HCT116 (cell line): ENCODE measurements around the gene LGALS7. TPM values are rescaled to one million over a fixed set of nuclear protein-coding genes. Genes with fewer than 3 reads are reported as not detected.

Experiments
- ATAC-seq: fragments of 200-7000 bp; cut with Tn5 transposase; 2 replicates; pipeline ENCODE4 v1.9.1; 2020; ENCODE audit warnings: mild to moderate bottlenecking, moderate library complexity
- BruUV-seq: library from RNA; stranded (reverse); fragments of 400-500 nt; replicated peaks from 2 replicates; lab custom pipeline; 2021; lab: Mats Ljungman, UMichigan
- CTCF ChIA-PET: fragments of 300-600 bp; sonication (Branson Sonifier 250); formaldehyde crosslinking; loops from one replicate; lab custom pipeline; 2021; ENCODE audit warnings: antibody characterized with exemption; lab: Charles Lee
- POLR2A ChIA-PET: fragments of 300-600, 350-600 bp; sonication (Branson Sonifier 250); formaldehyde crosslinking; loops from one replicate; lab custom pipeline; 2021; ENCODE audit warnings: antibody characterized with exemption; lab: Charles Lee
- RAD21 ChIA-PET, 2 experiments: fragments of 300-600 bp; sonication (Branson Sonifier 250); formaldehyde crosslinking; loops; one replicate each; lab custom pipeline; 2023; ENCODE audit warnings: low total read pairs in 2 of 2; ENCODE audit not compliant: uncharacterized antibody in 2 of 2, unreplicated experiment in 2 of 2, low non-redundant PET in 1 of 2; lab: Charles Lee
- DNase-seq: peaks from one replicate; pipeline ENCODE4 v3.0.0-alpha.2; 2010; ENCODE audit warnings: low read depth, low spot score
- H2AFZ ChIP-seq: fragments of 200-600 bp; shearing (Covaris generic), sonication (generic); 2 replicates; pipeline ENCODE4 v1.6.1; 2017; ENCODE audit warnings: low read depth, mixed run types, mixed read lengths, antibody characterized with exemption, low read length; ENCODE audit not compliant: poor library complexity, severe bottlenecking
- H3K27ac ChIP-seq: 2 replicates; pipeline ENCODE4 v1.5.1; 2012; ENCODE audit warnings: low read depth, low read length
- H3K27me3 ChIP-seq: fragments of 200-600 bp; sonication (generic); 2 replicates; pipeline ENCODE4 v1.6.1; 2016; ENCODE audit warnings: mixed run types, low read length, mixed read lengths; ENCODE audit not compliant: insufficient read depth
- H3K36me3 ChIP-seq, 2 experiments: fragments of 200-500 bp in 1 of 2; fragments of 200-600 bp in 1 of 2; sonication (Bioruptor generic) in 1 of 2; sonication (generic) in 1 of 2; 2 replicates each; pipeline versions ENCODE4 v1.5.1 to v1.6.1; 2014 to 2016; ENCODE audit warnings: low read length in 2 of 2, inconsistent platforms in 1 of 2, mixed read lengths in 1 of 2, mixed run types in 1 of 2; ENCODE audit not compliant: insufficient read depth in 2 of 2, control insufficient read depth in 1 of 2
- H3K4me1 ChIP-seq, 2 experiments: fragments of 200-600 bp in 1 of 2; sonication (generic) in 1 of 2; 2 replicates each; pipeline versions ENCODE4 v1.5.1 to v1.6.1; 2012 to 2017; ENCODE audit warnings: low read length in 2 of 2, inconsistent platforms in 1 of 2, mild to moderate bottlenecking in 1 of 2, mixed read lengths in 1 of 2, mixed run types in 1 of 2, moderate library complexity in 1 of 2; ENCODE audit not compliant: insufficient read depth in 2 of 2, control insufficient read depth in 1 of 2
- H3K4me2 ChIP-seq: fragments of 200-600 bp; sonication (generic); 2 replicates; pipeline ENCODE4 v1.6.1; 2017; ENCODE audit warnings: mixed run types, low read length, mixed read lengths
- H3K4me3 ChIP-seq, 2 experiments: fragments of 200-600 bp in 1 of 2; sonication (generic) in 1 of 2; replicated peaks in 1 of 2; 2 replicates each; pipeline ENCODE4 v1.5.1; 2011 to 2016; ENCODE audit warnings: low read length in 2 of 2, control low read depth in 1 of 2, low read depth in 1 of 2, mild to moderate bottlenecking in 1 of 2, mixed read lengths in 1 of 2, mixed run types in 1 of 2
- H3K79me2 ChIP-seq: fragments of 200-600 bp; sonication (generic); 2 replicates; pipeline ENCODE4 v1.6.1; 2017; ENCODE audit warnings: mild to moderate bottlenecking, mixed run types, low read length, moderate library complexity, mixed read lengths; ENCODE audit not compliant: insufficient read depth
- H3K9ac ChIP-seq: fragments of 200-600 bp; sonication (generic); 2 replicates; pipeline ENCODE4 v1.6.1; 2016; ENCODE audit warnings: low read length, mixed read lengths
- H3K9me2 ChIP-seq: fragments of 200-600 bp; sonication (generic), shearing (Covaris generic); 2 replicates; pipeline ENCODE4 v1.6.1; 2017; ENCODE audit warnings: mixed run types, mild to moderate bottlenecking, moderate library complexity; ENCODE audit not compliant: insufficient read depth
- H3K9me3 ChIP-seq, 2 experiments: fragments of 200-500 bp in 1 of 2; fragments of 200-600 bp in 1 of 2; sonication (Bioruptor generic) in 1 of 2; sonication (generic) in 1 of 2; 2 replicates each; pipeline ENCODE4 v1.6.1; 2014 to 2017; ENCODE audit warnings: low read length in 2 of 2, mixed read lengths in 2 of 2, inconsistent platforms in 1 of 2, low read depth in 1 of 2, mild to moderate bottlenecking in 1 of 2, mixed run types in 1 of 2, moderate library complexity in 1 of 2; ENCODE audit not compliant: control insufficient read depth in 1 of 2, insufficient read depth in 1 of 2
- H4K20me1 ChIP-seq: fragments of 200-600 bp; sonication (generic), shearing (Covaris generic); 2 replicates; pipeline ENCODE4 v1.6.1; 2017; ENCODE audit warnings: mixed run types, mild to moderate bottlenecking, moderate library complexity; ENCODE audit not compliant: insufficient read depth
- CBX3 ChIP-seq: IDR thresholded peaks from 2 replicates; pipeline ENCODE4 v1.6.1; 2012; ENCODE audit warnings: low read depth
- POLR2AphosphoS5 ChIP-seq: IDR thresholded peaks from 2 replicates; pipeline ENCODE4 v1.6.1; 2011; ENCODE audit warnings: mild to moderate bottlenecking, low read depth, low read length, moderate library complexity
- intact Hi-C: fragments of 100-400 bp; cut with micrococcal nuclease; formaldehyde crosslinking; loops from 2 replicates; pipeline ENCODE4 v1.10.0; 2022
- total RNA-seq: library from RNA; stranded (reverse); gene quantifications from one replicate; pipeline ENCODE4 v1.2.1, GENCODE V29; 2021; ENCODE audit not compliant: unreplicated experiment
- TF ChIP-seq, protein P1 (sequence below), 3 experiments: fragments of 200-600 bp in 1 of 3; sonication (generic) in 1 of 3; IDR thresholded peaks in 2 of 3; conservative IDR thresholded peaks in 1 of 3; 2 replicates each; pipeline ENCODE4 v1.5.1; 2012 to 2017; ENCODE audit warnings: low read depth in 2 of 3, low read length in 2 of 3, antibody characterized with exemption in 1 of 3, borderline replicate concordance in 1 of 3, control low read depth in 1 of 3, mild to moderate bottlenecking in 1 of 3, mixed read lengths in 1 of 3, mixed run types in 1 of 3, moderate library complexity in 1 of 3; ENCODE audit not compliant: insufficient read depth in 1 of 3

The LGALS7 gene
- total RNA-seq, 1 experiment from 2014 or later = not detected

DNA sequence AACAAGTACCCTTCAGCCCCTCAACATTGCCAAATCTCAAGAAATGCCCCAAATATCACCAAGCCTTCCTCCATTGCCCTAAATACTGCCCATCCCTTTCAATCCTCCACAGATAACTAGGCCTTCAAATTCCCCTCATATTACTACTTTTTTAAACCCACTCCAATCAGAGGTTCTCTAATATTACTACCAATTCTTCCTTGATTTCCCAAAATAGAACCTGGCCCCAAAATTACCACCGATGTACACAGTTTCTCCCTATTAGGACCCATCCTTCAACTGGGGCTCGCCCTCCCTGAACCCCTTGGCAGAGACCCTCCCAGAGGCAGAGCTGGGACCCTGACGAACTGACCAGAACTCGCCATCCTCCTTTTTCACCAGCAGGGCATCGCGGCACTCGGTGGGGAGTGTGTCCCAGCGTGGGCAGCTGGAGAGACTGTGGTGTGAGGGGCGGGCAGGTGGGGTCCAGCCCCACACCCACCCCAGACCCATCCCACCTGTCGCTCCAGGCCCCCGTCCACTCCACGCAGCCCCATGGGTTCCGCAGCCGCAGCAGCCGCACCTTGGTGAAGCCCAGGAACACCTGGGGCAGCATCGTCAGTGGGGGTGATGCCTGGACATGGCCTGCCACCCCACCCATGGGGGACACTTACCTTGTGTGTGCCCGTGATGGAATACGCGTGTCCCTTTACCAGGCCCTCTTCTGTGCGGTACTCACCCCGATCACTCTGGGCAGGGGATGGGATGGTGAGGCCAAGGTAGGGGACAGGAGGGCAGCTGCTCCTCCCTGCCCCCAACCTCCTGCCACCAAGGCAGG is 35.2 kb downstream of the LGALS7 start:
- POLR2A ChIA-PET = no interaction called here
- CTCF ChIA-PET = no interaction called here
- ATAC-seq (no peak), DNase-seq (no peak)
- H3K36me3 ChIP-seq = no peaks in the 10 kb centered on the region
- RAD21 ChIA-PET = interaction anchor here in 1 of 2 experiments (0.7 kb wide), 1 partner anchor 9 kb away, joined by 3 read pairs; no protein-coding TSS in a partner anchor
- H3K4me1 ChIP-seq = peaks cover 10 to 36% of the 10 kb centered on the region in 2 experiments; a peak in 3 of 4 replicates
- H3K79me2 ChIP-seq = no peaks in the 10 kb centered on the region
- H3K4me3 ChIP-seq = no peak overlapping the region
- intact Hi-C loops = loop anchor here (5.0 kb wide), 1 partner anchor 94 kb away; the partner anchor contains the start of gene ECH1
- H3K9me3 ChIP-seq = no peaks in the 10 kb centered on the region
- no peaks in the 10 kb centered on the region for H3K9me2 ChIP-seq
- no peak overlapping the region for H2AFZ ChIP-seq
- no peaks in the 10 kb centered on the region for H3K27me3 ChIP-seq
- H4K20me1 ChIP-seq = no peaks in the 10 kb centered on the region
- BruUV-seq = TSS peak; percentile 30
- H3K27ac ChIP-seq = no peak overlapping the region
- TF ChIP-seq, protein P1, sequence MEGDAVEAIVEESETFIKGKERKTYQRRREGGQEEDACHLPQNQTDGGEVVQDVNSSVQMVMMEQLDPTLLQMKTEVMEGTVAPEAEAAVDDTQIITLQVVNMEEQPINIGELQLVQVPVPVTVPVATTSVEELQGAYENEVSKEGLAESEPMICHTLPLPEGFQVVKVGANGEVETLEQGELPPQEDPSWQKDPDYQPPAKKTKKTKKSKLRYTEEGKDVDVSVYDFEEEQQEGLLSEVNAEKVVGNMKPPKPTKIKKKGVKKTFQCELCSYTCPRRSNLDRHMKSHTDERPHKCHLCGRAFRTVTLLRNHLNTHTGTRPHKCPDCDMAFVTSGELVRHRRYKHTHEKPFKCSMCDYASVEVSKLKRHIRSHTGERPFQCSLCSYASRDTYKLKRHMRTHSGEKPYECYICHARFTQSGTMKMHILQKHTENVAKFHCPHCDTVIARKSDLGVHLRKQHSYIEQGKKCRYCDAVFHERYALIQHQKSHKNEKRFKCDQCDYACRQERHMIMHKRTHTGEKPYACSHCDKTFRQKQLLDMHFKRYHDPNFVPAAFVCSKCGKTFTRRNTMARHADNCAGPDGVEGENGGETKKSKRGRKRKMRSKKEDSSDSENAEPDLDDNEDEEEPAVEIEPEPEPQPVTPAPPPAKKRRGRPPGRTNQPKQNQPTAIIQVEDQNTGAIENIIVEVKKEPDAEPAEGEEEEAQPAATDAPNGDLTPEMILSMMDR (IDR thresholded peaks at IDR 0.05 in 2 of 3, conservative IDR thresholded peaks at IDR 0.05 in 1 of 3; ENCODE audit: borderline replicate concordance in 1 of 3, insufficient read depth in 1 of 3, low read depth in 2 of 3, low read length in 2 of 3) = 0 out of 6 replicates have a peak, but pooled peaks of 1 of the 3 experiments have one; percentile 13
- no peak for TF ChIP-seq CBX3
- no peak for TF ChIP-seq POLR2AphosphoS5
- TF ChIP-seq, all 23 proteins: peak for 1
- Histone ChIP-seq H3K9ac (no peak overlapping the region), H3K4me2 (no peak overlapping the region)
